Stimulated activated CD8-positive, alpha-beta memory T cell treated with anti-CD3 and anti-CD28 coated beads, Interleukin-15, amount 100 ng/mL, for 48 hours (primary cell): ENCODE results near the gene CDON.
"Not testable (repeated sequence)": the region's sequence is repeated elsewhere in the genome, so short reads cannot be mapped to it uniquely, and the experiment has no call there.

Experiments used
- DNase-seq, 2 donors: peaks; one replicate each; pipeline ENCODE4 v3.0.0-alpha.2; 2020; ENCODE audit warnings: low read depth in 2 of 2

Gene CDON

DNA sequence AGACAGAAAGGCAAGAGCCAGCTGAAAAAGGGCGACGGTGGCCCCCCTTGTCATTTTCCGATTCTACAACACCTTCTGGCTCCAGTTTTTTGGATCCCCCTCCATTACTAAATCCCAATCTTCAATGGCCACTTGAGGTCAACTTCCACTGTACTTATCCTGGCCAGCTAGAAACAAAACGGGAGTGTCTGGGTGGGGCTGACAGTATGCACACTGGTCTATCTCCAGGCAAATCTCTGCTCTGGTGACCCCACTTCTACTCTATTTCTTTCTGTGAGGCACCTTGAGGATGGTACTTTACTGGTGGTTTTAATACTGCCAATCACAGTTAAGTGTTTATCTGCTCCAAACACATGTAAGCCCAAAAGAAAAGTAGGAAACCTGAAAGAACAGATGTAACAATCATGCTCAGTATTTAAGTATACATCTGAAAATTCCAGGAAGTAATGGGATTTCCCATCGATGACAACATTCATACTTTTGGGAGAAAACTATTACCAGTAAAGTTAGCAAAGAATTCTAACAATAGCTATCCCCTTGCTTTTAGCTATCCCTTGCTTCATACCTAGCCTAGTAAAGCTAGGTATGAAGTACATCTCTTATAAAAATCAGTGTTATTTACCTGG is 16.0 kb downstream of the CDON start:
- DNase-seq: no peak

DNA sequence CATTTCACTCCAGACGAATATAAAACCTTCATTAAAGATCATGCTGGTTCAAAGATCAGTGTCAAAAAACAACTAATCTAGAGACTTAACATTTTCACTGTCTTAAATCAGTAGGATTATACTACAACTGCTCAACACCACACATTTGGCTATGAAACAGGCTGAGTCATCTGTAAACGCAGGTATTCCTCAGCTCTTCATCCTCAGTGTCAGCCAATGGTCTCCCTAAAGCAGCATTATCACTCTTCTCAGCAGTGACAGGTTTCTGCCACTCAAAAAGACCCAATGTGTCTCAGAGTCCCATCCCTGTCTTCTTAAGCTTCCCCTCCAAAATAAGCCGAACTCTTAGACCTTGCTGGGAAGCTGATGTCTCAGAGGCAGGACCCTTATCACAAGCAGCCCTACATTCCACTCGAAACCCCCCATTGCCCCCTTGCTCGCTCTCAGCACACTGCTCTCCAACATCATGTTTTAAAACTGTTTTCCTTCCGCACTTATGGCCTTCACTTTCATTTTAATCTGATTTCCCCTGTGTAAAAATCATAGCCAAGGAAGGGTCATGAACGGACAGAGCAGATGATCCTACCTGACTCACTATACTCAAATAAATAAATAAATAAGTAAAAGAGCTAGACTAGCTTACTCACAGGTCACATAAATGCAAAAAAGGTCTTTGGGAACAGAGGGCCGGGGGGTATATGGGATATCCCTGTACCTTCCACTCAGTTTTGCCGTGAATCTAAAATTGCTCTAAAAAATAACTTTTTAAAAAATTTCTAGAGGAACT is 23.0 kb downstream of the CDON start:
- DNase-seq: no peak

DNA sequence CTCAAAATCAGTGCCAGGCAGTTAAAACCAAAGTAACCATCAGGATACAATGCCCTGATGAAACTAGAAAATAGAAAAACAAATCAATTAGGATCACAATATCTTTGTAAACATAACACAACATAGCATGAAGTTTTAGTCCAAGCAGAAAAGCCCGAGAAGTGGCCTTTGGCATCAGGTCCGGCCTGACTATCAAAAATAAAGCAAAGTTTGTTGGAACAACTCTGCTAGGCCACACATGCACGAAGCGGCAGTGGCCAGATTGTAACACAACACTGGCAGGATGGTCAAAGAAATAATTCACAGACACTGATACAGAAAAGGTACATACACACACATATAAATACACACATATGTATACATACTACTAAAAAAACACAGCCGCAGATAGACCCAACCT is 26.9 kb downstream of the CDON start:
- no peak for DNase-seq

DNA sequence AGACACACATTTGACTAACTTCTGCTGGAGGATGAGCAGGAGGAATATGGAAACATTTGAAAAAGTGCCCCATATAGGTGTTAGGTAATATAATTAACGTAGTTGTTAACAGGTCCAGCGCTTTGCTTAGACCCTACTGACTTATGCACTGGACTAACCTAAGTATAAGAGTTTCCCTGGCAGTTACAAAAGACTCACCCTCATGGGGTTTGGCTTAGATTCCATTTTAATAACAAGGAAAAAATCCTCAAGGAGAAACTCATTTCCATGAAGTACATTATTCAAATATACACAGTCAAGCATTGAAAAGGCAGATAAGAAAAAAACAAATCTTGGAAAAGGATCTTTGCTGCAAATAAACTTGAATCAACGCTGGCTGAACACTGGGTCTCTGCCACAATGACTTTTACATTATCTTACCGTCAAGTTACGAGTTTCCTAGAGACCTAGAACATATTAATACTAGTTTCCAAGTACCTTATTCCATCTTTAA is 27.7 kb downstream of the CDON start:
- DNase-seq: no peak

DNA sequence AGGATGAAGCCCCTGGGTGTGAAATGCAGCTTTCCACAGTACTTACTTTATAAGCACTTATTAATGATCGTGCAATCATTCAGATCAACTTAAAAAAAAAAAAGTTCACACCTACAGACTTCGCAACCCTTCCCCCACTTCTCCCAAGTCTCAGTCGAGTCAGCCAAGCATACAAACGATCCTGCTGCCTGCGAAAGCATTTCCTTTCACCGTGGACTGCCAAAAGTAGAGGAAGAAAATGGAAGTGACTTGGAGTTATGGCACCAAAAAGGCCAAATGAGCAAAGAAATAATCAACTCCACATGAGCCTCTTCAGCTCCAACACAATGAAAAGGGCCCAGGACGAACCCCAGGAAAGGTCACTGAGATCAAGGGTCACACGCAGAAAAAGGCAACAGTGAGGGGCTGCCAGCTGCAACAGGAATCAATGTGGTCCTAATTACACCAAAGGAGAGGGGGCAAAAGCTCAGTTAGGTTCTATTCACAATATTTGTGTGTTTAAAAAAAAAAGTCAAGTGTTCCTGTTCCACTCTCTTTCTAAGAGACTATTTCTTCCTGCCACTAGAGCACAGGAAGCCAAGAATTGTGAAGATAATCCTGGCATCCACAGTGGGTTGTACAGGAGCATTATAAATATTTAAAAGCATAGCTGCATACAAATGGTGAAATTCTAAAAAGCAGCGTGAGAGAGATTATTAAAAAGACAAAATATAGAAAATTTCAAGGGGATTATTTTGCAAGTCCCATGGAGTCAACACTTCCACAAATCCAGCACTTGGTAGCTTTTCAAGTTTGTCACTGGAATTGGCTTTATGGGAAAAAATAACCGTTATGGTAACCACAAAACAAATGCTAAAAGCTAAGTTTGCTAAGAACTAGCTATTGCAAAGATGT is 28.4 kb downstream of the CDON start:
- DNase-seq: no peak

DNA sequence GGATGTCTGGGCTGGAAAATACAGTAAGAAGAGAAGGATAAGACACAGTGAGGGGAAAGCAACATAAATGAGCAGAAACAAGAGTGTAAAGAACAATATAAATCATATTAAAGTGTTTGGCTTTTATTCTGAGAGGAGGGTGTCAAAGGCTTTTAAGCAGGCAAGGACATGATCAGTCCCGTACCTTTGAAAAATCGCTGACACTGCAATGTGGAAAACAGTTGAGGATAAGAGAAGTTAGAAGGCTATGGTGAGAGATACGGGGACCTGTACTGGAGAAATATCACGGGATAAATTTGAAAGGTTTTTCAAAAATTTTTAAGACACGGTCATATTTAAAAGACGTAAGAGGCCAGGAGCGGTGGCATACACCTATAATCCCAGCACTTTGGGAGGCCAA is 30.3 kb downstream of the CDON start:
- no peak for DNase-seq

DNA sequence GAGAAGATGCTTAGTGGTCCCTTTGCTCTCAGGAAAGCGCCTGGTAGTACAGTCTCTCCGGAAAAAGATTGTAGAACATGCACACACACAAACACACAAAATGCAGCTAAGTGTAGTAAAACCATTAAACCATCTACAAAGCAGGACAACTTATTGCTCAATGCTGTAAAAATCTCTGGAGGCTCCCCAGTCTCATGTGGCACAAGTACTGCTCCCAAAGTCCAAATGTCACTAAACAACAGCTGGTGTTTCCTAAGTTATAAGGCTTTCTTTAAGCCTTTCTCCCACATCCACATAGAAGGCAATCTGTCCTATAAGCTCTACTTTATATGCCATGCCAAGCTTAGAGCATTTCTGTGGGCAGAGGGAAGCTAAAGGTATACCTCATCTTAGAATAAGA is 32.9 kb downstream of the CDON start:
- no peak for DNase-seq

DNA sequence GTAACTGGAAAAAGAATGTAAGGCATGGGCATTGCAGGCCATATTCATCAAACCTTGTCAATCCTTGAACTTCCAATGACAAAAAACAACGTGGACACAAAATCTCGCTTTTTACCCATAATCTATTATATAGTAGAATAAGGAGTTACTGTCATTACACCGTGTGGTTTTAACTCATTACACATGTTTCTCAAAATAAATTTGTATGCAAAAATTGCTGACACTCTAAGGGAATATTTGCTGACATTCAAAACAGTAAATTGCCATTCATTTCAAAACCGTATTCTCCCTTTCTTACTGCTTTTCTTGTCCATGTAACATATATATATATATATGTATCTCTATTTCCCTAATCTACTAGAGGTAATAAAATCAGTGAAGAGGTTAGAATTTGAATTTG is 33.4 kb downstream of the CDON start:
- no peak for DNase-seq

DNA sequence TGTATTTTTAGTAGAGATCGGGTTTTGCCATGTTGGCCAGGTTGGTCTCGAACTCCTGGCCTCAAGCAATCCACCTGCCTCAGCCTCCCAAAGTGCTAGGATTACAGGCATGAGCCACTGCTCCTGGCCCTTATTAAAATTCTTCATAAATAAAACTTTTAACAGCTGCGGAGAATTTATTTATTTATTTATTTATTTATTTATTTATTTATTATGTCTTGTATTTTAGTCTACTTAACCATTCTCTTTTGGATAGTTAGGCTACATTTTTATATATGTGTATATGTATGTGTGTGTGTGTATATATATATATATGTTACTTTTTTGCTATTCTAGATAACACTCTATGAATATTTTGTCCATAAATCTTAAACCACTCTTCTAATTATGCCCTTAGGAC is 34.1 kb downstream of the CDON start:
- not testable (repeated sequence) for DNase-seq

DNA sequence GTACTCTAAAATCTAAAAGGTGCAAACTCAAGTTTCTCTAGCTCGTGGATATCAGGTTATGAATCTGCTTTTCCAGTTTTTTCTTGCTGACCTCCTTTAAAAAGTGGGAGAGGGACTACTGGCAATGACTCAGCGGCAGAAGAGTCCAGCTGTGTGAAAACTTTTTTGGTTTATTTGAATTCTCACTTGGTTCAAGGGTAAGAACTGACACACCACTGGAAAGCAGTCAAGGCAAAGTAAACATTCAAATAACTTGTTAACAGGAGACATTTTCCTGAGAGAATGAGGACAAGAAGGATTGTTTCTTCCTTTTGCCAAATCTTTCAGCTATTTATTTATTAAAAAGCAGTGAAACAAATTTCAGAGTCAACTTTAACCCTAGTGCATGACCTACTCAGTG is 36.1 kb downstream of the CDON start:
- DNase-seq: no peak

DNA sequence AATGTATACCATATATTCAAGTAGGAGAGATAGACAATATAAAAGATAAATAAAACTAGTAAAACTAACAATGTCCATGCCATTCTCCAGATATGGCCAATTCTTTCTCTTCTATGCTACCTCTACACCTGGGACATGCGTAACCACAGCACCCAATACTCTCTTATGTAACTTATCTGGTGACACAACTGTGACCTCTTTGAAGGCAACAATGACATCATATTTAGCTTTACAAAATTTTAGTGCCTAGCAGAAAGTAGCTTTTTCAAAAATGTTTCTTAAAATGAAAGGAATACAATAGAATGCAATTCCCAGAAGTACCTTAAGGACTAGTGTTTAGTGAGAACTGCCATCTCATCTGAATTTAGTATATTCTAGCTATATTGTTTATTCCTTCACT is 36.8 kb downstream of the CDON start:
- DNase-seq: no peak

DNA sequence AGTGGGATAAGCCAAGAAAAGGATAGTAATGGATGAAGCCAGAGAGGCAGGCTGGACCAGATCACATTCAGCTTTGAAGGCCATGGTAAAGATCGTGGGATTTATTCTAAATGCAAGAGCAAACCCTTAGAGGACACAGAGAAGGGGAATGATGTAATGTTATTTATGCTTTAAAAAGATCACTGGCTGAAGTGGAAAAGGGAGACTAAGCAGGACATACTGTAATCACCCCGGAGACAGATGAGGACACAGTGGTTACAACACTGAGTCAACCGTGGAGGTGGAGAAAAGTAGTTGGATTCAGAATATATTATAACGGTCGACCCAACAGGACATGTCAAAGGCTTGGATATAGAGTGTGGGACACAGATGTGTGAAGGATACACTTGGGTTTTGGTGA is 38.5 kb downstream of the CDON start:
- no peak for DNase-seq

DNA sequence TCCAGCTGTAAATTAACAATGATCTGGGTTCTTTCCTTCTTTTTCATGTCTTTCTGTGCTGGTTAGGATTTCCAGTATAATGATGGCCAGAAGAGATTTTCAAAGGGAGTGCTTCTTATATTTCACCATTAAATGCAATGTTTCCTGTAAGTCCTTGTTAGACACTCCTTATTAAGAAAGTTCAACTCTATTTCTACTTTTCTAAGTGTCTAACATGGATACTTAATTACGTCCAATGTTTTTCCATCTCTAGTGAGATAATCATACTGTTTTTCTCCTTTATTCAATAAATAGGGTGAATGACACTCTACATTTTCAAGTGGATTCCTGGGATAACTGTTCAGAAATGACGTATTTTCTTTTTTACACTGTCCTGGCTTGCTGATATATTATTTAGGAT is 49.8 kb downstream of the CDON start:
- DNase-seq: no peak

DNA sequence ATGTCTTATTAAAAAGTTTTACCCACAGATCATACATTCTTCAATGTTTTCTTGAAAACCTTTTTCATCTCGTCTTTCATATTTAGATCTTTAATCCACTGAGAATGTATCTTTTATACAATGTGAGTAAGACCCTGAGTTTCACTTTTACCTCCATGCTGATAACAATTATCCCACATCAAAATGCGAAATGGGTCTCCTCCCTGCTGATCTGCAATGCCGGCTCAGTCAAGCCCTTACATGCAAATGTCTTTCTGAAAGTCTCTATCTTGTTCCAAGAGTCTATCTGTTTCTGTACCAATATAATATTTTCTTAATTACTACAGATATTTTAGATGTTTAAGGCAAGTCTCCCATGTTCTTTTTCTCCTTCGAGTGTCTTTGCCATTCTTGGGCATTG is 50.9 kb downstream of the CDON start:
- no peak for DNase-seq

DNA sequence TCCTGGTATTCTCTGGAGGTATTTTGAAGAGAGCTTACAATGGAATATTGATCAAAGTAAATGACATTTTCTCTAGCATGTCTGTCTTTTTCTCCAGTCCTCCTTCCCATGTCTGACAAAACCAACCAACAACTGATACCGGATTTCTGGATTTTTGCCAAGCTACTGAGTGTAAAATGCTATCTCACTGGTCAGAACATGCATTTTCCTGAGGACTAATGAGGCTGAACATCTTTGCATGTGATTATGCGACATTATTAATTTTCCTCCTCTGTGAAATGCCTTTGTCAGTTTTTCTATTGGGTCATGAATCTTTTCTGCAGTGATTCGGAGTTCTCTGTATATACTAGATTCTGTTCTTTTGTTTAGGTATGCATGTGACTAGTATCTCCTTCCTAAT is 51.4 kb downstream of the CDON start:
- no peak for DNase-seq

DNA sequence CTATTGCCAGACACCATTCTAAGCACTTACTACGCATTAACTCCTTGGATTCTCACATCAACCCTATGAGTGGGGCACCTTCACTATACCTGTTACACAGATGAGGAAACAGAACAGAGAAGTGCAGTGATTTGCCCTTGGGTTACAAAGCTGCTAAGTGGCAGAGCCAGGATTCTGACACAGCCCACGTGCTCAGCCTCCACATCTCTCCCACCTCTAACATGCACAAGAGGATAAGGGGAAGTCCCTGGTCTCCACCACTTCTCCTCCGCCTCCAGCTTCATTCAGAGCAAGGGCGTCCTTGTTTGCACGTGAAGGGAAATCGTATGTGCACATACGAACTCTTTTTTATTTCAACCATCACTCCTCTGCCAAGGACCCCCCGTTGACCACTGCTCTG is 53.7 kb downstream of the CDON start:
- no peak for DNase-seq

DNA sequence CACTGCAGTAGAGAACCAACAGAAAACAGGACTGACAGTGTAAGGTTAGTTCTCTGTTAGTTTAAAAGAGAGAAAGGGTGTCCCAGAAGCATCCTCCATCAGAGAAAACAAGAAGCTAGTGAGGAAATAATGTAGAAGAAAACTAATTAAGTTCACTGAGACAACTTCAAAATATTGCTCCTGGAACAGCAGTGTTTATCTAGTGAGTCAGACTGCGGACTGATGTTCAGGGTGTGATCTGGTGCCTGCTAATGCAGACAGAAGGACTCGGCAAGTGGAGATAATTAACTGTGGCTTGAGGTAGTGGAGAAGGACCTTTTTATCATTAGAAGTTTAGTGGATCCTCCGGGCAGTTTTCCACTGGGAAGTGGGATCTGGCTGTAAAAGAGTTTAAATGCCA is 55.4 kb downstream of the CDON start:
- no peak for DNase-seq

DNA sequence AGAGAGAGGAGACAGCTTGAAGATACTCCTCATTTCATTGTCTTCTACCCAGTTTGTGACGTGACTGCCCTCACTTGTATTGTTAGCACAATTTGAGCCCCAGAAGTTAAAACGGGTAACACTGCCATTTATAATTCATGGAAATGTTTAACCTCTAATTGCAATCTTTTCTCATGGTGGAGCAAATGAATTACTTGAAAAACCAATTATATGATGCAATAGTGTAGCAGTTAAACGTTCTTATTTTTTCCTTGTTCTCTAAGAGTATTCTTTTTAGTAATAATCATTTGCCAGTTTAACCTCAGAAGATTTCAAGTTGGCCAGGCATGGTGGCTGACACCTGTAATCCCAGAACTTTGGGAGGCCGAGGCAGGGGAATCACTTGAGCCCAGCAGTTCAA is 56.6 kb downstream of the CDON start:
- no peak for DNase-seq

DNA sequence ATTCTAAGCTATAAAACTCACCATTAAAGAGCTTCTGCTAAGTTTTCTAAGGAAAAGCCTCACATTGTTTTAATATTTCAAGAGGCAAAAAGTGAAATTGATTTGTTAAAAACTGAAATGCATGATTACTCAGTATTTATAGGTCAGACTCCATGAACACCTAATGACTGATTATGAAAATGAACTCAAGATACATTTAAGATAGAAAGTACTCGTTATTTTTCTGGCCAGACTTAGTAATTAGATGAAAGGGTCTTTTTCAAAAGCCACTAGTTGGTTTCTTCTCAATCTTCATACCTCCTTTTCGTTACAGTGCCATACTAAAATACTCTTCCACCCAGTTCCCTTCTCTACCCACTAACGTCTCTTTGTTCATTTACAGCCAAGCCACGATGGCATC is 60.5 kb downstream of the CDON start:
- DNase-seq: no peak

DNA sequence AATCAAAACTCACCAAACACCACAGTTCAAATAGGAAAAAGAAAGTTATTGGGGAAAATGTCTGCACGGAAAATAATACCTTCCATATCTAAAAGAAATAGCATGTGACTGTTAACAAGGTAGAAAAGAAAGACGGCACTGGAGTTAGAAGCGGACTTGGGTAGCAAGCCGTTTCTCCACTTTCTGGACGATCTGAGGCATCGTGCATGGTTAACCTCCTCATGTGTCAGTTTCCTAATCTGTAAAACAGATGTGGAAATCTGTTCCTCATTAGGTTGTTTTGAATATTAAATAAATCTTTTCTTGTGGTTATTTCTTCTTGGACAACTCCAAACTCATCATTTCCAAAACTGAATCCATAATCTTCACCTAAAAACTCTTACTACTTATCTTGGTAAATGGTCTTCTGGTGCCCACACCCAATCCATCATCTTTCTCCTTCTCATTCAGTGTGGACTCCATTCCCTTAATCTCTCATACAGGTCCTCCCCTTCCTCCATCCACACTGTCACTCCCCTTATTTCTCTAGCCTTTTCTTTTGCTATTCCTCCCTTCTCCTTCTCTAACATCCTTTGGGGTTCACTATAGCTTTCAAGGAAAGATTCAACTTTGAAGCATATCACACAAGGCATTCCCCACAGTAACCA is 63.3 kb downstream of the CDON start:
- DNase-seq: no peak

DNA sequence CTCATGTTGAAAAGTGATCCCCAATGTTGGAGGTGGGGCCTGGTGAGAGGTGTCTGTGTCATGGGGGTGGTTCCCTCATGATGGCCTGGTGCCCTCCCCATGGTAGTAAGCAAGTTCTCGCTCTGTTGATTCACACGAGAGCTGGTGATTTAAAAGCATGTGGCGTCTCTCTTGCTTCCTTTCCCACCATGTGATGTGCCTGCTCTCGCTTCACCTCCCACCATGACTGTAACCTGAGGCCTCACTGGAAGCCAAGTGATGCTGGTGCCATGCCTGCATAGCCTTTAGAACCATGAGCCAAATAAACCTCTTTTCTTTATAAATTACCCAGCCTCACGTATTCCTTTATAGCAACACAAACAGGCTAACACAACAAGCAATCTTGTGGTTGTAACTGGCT is 64.4 kb downstream of the CDON start:
- DNase-seq: no peak

DNA sequence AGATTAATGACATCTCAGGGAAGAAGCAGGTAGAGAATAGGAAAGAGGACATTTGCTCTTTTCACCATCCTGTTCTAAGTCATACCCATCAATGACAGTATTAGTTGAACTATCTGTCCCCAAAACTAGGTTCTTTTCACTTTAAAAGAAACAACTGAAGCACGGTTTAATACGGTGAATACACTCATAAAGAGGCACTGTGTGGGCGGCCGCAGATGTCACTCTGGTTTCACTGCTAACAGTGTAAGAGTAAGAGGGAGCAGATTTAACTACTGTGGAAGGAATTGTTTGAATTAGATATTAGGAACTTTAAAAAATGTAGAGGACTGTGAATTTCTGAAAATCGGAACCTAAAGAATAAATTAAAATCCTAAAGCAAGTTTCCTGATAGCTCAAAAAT is 67.4 kb downstream of the CDON start:
- peak; percentile 26 to 40 for DNase-seq
